CD4-positive, alpha-beta T cell treated with Interleukin-17A for 4 hours (primary cell): ENCODE results near the gene TAL1.

Experiments
- DNase-seq: peaks from one replicate; pipeline ENCODE4 v3.0.0-alpha.2; 2020; ENCODE audit warnings: mixed read lengths

Gene TAL1

DNA sequence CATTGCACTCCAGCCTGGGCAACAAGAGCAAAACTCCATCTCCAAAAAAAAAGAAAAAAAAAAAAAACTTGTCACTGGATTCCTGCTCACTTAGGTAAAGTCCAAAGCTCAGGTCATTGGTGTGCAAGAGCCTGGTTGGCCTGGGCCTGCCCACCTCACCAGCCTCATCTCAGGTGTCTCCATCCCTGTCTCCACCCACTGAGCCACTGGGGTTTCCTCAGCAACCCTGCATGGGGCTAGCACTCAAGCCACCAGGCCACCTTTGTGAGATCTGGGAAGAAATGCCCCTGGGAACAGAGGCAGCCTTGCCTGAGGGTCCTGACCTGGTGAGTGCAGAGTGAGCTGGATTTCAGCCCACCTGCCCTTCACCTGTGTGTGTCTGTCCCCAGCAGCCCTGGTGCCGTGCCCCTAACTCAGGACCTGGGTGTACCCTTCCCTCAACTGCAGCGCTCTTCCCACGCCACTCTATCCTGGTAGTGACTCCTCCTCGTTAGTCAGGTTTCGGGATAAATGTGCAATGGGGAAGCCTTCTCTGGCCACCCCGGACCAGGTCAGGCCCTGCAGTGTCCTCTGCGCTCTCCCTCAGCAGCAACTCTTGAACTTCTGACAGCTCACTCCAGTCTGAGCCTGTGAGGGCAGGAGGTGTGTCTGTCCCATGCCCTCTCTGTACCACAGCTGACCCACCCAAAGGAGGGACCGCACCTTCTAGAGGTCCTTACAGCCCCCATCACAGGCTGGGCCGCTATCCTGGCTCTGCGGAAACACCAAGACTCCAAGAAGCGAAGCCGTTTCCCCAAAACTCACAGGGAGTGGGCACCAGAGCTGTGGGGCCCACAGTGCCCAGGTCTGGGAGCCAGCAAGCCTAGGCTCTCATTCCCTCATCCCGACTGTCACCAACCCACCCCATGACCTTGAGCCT lies 45.5 kb downstream of the TAL1 start:
- no peak for DNase-seq

DNA sequence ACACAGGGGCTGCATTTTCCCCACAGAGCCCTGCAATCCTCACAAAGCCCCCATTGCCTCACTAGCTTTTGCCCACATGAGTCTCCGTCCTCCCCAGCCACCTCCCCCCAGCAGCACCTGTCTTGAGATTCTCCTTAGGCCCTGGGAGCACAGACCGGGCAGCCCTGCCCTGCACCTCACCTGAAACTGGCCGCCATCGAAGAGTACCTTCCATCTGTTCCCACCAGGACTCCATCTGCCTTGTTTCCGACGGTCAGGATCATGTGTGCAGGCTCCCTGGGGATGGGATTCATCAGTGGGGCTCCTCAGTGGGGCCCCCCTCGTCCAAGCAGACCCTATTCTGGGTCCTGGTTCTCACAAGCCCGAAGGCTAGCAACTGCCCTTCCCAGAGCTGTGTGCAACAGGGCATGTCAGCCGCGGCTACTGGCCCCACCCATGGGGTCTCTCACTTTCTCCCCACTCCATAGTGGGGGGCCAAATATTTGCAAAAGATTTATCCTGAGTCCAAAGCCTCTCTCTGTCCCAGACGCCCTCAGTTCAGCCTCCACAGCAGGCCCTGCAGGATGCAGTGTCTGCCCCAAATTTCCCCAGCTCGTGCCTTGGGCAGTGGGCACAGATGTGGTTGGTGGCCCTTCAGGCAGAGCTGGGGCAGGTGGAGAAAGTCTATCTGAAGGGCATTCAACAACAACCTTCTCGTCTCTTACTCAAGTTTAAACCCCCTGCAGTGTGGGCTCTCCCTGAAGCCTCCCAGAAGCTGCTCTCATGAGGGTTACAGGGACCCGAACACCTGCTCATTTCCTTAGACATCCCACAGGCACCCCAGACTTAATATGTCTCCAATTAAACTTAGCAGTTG lies 47.0 kb downstream of the TAL1 start:
- no peak for DNase-seq

DNA sequence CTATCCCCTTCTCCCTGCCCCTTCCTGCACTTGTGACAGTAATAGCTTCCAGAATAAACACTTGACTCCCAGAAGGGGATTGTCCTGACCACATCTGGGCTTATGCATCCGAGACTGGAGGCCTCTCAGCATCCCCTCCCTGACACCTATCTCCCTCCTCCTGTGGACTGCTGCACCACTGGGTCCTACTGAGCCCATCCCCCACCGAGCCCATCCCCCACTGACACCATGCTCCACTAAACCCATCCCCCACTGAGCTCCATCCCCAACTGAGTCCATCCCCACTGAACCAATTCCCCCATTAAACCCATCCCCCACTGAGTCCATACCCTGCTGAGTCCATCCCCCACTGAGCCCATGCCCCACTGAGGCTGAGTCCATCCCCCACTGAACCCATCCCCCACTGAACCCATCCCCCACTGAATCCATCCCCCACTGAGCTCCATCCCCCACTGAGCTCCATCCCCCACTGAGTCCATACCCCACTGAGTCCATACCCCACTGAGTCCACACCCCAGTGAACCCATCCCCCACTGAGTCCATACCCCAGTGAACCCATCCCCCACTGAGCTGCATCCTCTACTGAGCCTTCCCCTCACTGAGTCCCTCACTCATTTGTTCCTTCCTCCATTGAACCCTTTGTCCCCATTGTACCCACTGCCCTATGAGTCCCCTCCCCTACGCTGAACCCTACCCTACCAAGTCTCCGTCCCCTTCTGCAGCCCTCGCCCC lies 47.8 kb downstream of the TAL1 start:
- no peak for DNase-seq

DNA sequence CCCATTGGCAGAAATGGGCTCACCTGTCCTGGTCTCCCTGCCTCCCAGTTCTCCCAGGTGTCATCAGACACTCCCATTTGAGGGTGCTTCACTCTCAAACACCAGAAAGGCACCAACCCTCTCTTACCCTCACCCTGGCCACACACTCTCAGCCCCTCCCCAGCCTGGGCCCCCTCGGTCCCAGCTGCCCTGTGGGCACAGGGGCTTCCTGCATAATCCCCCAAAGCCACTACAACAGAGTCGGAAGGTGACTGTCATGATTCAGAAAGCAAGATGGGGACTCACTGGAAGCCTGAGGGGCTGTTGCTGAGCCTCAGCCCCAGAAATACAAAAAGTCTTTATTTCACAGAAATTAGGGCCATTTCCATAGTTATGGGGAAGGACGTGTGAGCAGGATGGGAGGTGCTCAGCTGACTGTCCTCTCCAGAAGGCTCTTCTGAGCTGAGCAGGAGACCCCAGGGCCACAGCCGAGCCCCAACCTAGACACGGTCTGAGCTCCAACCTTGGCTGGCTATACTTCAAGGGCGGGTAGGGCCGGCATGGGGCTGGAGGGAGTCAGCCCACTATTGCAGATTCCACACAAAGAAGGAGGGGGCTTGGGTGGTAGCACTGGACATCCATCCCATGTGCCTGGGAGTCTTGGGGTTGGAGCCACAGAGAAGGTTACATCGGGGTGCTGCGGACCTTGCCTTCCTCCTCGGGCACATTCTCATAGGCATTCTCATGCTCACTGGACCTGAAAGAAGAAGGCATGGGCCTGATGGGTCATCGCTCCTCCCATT lies 48.5 kb downstream of the TAL1 start:
- no peak for DNase-seq

DNA sequence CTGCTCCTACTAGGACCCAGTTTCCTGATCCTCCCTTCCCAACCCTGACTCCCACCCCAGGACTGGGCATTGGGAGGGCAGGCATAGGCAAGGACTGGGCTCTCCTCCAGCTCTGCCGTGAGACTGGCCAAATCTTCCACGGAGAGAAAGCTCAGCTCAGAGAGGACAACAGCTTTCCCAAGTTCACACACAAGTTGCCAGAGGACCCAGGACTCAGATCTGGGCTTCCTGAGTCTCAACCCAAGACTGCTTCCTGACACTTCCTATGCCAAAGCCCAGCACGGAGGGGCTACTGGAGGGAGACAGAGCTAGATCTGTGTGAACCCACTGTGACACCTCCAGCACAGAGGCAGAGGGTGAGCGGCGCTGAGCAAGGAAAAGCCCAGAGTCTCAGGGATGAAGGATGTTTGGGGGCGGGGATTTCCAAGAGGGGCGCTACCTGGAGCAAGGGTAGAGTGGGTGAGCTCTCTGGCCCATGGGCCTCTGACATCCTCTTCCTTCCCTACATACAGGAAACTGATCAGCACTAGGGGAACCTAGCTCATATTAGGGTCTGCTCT lies 49.3 kb downstream of the TAL1 start:
- DNase-seq, result no peak

DNA sequence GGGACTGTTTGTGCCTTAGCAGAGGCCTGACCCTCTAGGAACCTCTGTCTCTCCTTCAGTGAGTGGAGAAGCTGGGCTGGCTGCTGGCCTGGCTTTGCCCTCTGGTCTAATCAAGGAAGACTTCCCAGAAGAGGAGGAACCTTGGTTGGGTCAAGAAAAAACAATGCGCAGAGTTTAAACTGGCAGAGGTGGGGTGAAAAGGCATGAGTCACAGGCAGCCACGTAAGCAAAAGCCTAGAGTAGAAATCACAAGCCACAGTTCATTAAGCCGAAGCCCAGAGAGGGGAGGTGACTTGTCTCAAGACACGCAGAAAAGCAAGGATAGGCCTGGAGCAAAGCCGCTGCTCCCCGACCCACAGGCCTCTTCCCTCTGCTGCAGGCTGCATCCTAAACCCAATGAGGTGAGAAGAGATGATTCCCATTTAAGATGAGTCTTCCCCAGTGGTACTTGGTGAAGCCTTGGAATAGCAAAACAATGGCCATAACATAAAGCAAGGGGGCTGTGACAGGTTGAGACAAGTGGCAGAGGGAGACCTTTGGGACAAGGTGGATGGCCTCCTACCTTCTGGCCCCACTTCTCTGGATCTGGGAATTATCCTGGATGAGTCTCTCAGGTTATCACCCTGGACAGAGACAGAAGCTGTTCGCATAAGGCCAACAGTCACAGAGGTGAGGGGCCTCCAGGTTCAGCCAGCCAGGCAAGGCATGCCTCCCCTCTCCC lies 49.9 kb downstream of the TAL1 start:
- no peak for DNase-seq

DNA sequence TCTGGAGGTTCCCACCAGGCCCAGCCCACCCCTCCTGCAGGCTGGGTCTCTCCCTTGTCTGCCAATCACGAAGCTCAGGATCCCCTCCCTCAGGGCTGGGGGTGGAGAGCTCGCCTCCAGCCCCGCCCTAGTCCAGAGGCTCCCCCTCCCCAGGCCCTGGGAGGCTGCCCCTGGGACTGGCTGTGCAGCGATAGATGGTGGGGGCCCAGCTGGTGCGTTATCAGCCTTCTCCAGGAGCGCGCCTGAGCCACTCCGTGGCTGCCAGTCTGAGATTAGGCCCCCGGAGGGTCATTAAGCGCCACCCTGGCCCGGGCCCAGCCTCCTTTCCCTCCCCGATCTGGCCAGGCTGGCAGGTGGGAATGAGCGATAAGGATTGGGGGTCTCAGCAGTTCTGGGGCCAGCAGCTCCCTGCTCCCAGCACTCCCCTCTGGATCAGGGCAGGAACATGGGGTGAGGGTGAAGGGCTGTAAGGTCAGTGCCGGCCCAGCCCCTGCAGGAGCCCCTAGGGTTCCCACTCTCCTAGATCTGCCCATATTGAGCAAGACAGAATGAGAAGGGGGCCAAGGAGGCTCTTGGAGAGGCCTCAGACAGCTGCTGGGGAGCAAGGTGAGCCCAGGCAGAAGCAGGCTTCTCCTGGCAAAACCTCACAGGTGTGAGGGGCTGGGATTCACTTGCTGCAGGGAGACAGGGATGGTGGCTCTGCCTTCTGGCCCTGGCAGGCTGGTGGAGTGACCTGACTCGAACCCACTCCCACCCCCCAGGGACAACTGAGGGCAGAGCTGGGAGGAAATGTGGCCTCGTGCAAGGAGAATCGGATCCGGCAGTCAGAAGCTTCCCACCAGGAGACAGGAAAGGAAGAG lies 50.7 kb downstream of the TAL1 start:
- DNase-seq, result no peak

DNA sequence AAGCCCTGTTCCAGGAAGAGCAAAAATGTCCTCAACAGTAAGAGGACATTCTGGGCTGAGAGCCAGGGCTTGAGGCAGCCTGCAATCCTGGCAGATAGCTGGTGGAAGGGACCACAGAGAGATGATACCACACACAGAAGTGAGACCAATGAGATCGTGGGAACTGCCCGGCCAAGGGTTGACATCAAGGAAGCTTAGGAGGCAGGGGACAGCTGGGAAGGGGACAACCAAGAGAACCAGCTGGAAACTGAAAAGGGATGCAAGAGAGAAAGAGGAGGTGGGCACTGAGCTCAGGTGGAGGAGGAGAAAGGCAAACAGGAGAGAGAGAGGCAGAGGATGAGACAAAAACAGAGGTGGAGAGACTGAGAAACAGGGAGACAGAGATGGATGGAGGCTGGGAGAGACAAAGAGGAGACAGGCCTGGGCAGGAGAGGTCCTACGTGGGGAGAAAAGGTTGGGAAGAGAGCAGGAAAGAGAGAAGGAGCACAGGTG lies 51.4 kb downstream of the TAL1 start:
- DNase-seq, result no peak

DNA sequence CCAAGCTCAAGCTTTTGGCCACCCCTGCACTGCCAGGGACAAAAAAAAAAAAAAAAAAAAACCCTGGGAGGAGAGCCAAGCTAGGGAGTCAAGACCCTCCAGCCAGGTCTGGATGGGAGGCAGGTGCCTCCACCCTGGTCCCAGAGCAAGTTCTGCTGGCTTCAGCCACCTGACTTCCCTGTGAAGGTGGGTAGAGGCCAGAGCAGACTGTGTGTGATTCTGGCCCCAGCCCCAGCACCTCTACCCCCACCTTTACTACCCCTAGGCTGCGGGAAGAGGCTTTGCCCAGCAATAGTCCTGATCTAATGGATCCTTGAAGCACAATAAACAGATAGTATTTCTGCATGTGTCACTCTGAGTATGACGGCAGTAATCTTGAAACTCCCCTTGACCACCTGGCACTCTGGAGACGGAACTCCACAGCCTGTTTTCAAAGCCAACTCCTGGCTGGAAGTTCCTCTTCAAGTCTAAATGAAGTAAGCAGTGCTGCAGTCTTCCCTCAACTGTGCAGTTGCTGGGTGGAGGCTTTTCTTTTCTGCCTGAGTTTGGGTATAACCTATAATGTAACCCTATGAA lies 51.9 kb downstream of the TAL1 start:
- DNase-seq, result no peak

DNA sequence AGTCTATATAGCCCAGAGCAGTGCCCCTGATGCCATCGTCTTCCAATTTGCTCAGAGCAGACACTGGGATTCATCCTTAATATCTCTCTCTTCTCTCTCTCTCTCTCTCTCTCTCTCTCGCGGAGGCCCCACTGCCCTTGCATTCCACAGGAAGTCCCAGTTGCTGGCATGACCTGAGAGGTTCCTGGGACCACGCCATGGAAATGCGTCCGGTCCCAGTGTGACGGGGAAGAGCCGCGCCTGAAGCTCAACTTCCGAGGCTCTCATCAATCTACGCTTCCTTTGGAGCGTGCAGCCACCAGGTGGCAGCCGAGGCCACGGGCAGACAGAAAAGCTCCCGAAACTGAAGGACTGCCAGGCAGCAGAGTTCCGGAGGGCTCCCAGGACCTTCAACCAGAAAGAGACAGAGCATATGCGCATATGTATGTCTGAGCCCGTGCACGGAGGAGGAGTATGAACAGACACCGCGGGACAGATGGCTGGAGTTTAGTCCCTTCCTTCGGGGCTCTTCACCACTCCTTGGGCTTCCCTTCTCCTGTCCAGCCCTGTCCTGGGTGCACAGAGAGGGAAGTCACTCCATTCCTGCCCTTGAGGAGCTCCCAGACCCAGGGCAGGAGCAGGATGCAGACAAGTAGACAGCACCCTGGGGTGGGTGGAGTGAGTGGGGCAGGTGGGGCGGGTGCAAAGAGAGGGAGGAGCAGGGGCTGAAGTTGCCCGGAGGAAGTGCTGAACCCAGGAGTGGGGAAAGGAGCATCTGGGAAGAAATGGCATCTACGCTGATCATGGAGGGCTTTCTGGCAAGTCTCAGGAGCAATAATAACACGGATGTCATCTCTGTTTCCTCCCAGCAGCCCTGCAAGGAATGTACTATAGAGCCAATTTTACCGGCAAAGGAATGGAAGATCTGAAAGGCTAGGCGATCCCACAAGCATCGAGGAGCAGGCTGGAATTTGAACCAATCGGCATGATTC lies 52.7 kb downstream of the TAL1 start:
- DNase-seq, result peak; percentile 70

DNA sequence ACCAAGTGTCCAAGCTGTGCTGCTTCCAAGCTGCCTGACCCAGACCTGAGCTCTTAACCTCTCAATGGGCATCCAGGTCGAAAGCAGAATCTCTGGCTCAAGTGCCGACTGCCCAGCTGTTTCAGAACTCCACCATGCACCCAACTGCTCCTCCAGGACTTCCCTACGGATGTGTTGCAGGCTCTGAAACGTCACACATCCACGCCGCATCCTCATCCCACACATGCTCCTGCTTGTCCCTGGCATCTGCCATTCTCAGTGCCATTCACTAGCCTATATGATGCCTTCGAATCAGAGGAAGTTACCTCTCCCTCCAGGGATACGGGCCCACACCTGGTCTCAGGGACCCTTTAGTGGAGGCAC lies 53.4 kb downstream of the TAL1 start:
- no peak for DNase-seq

DNA sequence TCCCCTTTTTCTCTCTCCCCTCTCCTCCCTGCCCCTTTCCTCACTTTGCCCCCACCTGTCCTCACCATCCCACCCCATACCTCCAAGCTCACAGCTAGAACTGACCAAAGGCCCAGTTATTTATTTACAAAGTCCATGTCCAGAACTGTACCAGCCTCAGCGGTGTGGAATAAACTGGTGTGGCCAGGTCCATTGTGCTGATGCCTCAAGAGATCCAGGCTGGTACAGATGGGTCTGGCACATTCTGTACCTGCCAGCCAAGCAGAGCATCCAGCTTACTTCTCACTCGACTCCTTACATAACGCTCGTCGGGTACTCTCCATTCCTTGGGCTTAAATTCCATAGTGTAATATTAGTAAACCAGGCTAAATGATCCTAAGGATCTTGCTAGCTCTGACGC lies 54.0 kb downstream of the TAL1 start:
- no peak for DNase-seq

DNA sequence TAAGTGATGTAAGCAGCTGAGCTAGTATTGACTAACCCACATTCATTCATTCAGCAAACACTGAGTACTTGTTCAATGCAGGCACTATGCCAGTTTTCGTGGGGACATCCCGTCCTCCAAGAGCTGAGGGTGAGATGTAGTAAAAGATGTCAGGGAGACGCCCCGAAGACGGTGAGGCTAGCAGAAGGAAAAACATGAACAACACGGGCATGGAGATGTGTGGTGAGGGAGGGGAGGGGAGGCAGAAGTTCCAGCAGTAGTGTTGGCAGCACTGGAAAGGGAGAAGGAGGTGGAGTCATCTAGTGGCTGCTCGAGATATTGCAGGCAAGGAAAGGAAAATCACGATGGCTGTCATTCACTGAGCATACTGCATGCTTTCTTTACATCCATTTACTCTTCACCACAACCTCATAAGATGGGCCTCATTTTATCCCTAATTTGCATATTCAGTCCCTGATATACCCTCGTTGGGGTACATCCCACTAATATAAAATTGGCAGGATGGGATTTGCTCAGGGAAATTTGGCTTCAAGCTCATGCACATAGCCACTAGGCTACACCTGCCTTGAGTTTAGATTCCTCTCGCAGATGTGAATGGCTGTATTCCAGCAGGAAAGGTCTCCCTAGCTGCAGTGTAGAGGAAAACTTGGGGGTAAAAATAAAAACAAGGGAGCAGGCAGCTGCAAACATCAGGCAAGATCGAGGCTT lies 56.6 kb downstream of the TAL1 start:
- peak; percentile 39 for DNase-seq

DNA sequence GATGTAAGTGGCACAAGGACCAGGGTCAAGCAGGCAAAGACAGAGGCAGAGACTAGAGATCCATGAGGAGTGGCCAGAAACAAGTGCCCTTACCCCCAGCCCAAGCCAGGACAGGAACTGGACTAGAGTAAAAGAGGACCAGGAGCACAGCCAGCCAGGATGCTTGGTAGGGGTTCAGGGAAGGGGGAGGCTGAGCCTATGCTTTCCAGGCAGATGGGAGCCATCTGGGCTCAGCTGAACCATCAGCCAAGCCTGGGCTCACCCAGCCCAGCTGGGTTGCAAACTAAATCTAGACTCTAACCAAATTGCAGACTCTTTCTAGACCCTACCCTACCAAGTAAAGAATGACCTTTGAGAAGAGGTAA lies 57.4 kb downstream of the TAL1 start:
- DNase-seq, result no peak

DNA sequence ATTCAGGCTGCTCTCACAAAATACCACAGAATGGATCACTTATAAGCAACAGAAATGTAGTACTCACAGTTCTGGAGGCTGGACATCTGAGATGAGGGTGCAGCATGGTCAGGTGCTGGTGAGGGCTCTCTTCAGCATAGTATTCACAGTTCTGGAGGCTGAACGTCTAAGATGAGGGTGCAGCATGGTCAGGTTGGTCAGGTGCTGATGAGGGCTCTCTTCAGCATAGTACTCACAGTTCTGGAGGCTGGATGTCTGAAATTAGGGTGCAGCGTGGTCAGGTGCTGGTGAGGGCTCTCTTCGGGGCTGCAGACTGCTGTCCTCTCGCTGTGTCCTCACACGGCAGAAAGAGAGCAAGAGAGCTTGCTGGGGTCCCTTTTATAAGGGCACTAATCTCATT lies 59.2 kb downstream of the TAL1 start:
- DNase-seq, result no peak
